ENCODE measurements around the gene MED31.
"Not testable (repeated sequence)": the region's sequence is repeated elsewhere in the genome, so short reads cannot be mapped to it uniquely, and the experiment has no call there.

The MED31 gene

DNA sequence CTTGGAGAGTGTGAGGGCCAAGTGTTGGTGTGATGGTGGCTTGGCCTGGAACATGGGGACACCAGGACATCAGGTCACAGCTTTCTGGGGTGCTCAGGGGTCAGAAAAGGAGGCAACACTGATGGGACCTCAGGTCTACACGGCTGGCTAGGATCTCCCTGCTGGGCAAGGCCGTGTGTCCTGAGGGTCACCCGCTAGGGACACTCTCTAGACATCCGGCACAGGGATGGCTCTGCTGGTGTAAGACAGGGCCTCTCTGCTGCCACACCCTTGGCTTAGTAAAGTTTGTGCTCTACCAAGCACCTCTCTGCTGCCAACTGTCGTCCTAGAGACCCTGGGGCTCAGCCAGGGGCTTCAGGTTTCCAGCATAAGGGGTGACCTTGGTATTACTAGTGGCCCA lies 45.5 kb upstream of the MED31 start:
- H3K4me3 ChIP-seq (ENCODE audit: insufficient read depth in 1 of 2, low read depth in 1 of 2, low read length in 2 of 2): no peak overlapping the region
- no peak overlapping the region for H2BK5ac ChIP-seq (ENCODE audit: low read depth, low read length, poor library complexity, severe bottlenecking)
- no peak for DNase-seq
- H3K4me1 ChIP-seq (ENCODE audit: control insufficient read depth, insufficient read depth, low read depth, low read length): no peaks in the 10 kb centered on the region
- H3K9me3 ChIP-seq (ENCODE audit: control insufficient read depth, low read length): no peaks in the 10 kb centered on the region
- no peak overlapping the region for H4K8ac ChIP-seq (ENCODE audit: low read length)
- H3K79me1 ChIP-seq (replicated peaks; ENCODE audit: low read length, poor library complexity, severe bottlenecking): no peaks in the 10 kb centered on the region
- no peak overlapping the region for H3K4ac ChIP-seq (ENCODE audit: low read depth in 1 of 2, low read length in 2 of 2)
- WGBS: 78% methylated on average over 5 of the region's 5 CpGs
- no peak overlapping the region for H2AK5ac ChIP-seq (ENCODE audit: low read length, severe bottlenecking)
- H3K18ac ChIP-seq (ENCODE audit: low read depth in 1 of 2, low read length in 2 of 2): no peak overlapping the region
- no peak overlapping the region for H3K27ac ChIP-seq (ENCODE audit: low read length, poor library complexity, severe bottlenecking)
- H3K9ac ChIP-seq (ENCODE audit: low read length): no peak overlapping the region
- H2AFZ ChIP-seq (ENCODE audit: low read depth, low read length): no peak overlapping the region
- H2BK15ac ChIP-seq (ENCODE audit: low read depth, poor library complexity, severe bottlenecking): no peak overlapping the region
- no peak overlapping the region for H4K91ac ChIP-seq (ENCODE audit: low read length)
- H3K36me3 ChIP-seq (ENCODE audit: control insufficient read depth in 1 of 2, insufficient read depth in 2 of 2, low read depth in 1 of 2, low read length in 2 of 2): no peaks in the 10 kb centered on the region
- H2BK120ac ChIP-seq (ENCODE audit: low read depth, low read length): no peak overlapping the region
- no peak overlapping the region for H3K23ac ChIP-seq (ENCODE audit: low read length in 2 of 2)
- no peak overlapping the region for H2BK12ac ChIP-seq (ENCODE audit: low read length in 2 of 2)
- no peak overlapping the region for H3K14ac ChIP-seq (ENCODE audit: low read length in 2 of 2)
- H3K27me3 ChIP-seq (ENCODE audit: control insufficient read depth in 1 of 2, insufficient read depth in 1 of 2, low read length in 2 of 2): peaks cover 4 to 47% of the 10 kb centered on the region in 2 experiments
- H3K4me2 ChIP-seq (ENCODE audit: low read length, poor library complexity, severe bottlenecking): no peak overlapping the region

DNA sequence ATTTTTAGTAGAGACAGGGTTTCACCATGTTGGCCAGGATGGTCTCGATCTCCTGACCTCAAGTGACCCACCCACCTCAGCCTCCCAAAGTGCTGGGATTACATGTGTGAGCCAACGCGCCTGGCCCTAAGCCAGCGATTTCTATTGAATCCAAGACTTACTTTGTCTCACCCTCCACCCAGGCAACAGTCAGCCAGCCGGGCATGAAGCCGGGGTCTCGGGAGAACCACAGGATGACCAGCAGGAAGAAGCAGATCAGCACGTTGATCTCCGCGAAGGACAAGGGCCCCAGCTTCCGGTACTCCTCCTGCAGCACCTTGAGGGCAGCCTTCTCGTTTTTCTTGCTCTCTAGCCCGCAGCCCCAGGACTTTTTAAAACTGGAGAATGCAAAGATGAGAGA lies 44.2 kb upstream of the MED31 start:
- H3K27me3 ChIP-seq (ENCODE audit: control insufficient read depth in 1 of 2, insufficient read depth in 1 of 2, low read length in 2 of 2): peaks cover 0 to 60% of the 10 kb centered on the region in 2 experiments
- H4K91ac ChIP-seq (ENCODE audit: low read length): no peak overlapping the region
- H3K4ac ChIP-seq (ENCODE audit: low read depth in 1 of 2, low read length in 2 of 2): no peak overlapping the region
- no peaks in the 10 kb centered on the region for H3K79me1 ChIP-seq (replicated peaks; ENCODE audit: low read length, poor library complexity, severe bottlenecking)
- H2BK5ac ChIP-seq (ENCODE audit: low read depth, low read length, poor library complexity, severe bottlenecking): no peak overlapping the region
- no peak overlapping the region for H3K23ac ChIP-seq (ENCODE audit: low read length in 2 of 2)
- no peak overlapping the region for H2BK15ac ChIP-seq (ENCODE audit: low read depth, poor library complexity, severe bottlenecking)
- no peak overlapping the region for H2BK12ac ChIP-seq (ENCODE audit: low read length in 2 of 2)
- H3K36me3 ChIP-seq (ENCODE audit: control insufficient read depth in 1 of 2, insufficient read depth in 2 of 2, low read depth in 1 of 2, low read length in 2 of 2): no peaks in the 10 kb centered on the region
- no peak overlapping the region for H2AFZ ChIP-seq (ENCODE audit: low read depth, low read length)
- no peak overlapping the region for H3K18ac ChIP-seq (ENCODE audit: low read depth in 1 of 2, low read length in 2 of 2)
- H3K4me2 ChIP-seq (ENCODE audit: low read length, poor library complexity, severe bottlenecking): no peak overlapping the region
- no peaks in the 10 kb centered on the region for H3K9me3 ChIP-seq (ENCODE audit: control insufficient read depth, low read length)
- no peak overlapping the region for H2BK120ac ChIP-seq (ENCODE audit: low read depth, low read length)
- no peak overlapping the region for H3K27ac ChIP-seq (ENCODE audit: low read length, poor library complexity, severe bottlenecking)
- H2AK5ac ChIP-seq (ENCODE audit: low read length, severe bottlenecking): no peak overlapping the region
- no peaks in the 10 kb centered on the region for H3K4me1 ChIP-seq (ENCODE audit: control insufficient read depth, insufficient read depth, low read depth, low read length)
- H3K4me3 ChIP-seq (ENCODE audit: insufficient read depth in 1 of 2, low read depth in 1 of 2, low read length in 2 of 2): no peak overlapping the region
- no peak for DNase-seq
- no peak overlapping the region for H4K8ac ChIP-seq (ENCODE audit: low read length)
- no peak overlapping the region for H3K14ac ChIP-seq (ENCODE audit: low read length in 2 of 2)
- WGBS: 77% methylated on average over 13 of the region's 13 CpGs
- H3K9ac ChIP-seq (ENCODE audit: low read length): no peak overlapping the region

GRCh38 chr17:6695051-6695450 lies 43.6 kb upstream of the MED31 start:
- Histone ChIP-seq H3K27me3 (ENCODE audit: control insufficient read depth in 1 of 2, insufficient read depth in 1 of 2, low read length in 2 of 2) (peaks cover 0 to 60% of the 10 kb centered on the region in 2 experiments), H3K9ac (ENCODE audit: low read length) (no peak overlapping the region), H3K23ac (ENCODE audit: low read length in 2 of 2) (no peak overlapping the region), H2BK12ac (ENCODE audit: low read length in 2 of 2) (no peak overlapping the region), H3K36me3 (ENCODE audit: control insufficient read depth in 1 of 2, insufficient read depth in 2 of 2, low read depth in 1 of 2, low read length in 2 of 2) (no peaks in the 10 kb centered on the region), H3K18ac (ENCODE audit: low read depth in 1 of 2, low read length in 2 of 2) (no peak overlapping the region), H3K4me1 (ENCODE audit: control insufficient read depth, insufficient read depth, low read depth, low read length) (no peaks in the 10 kb centered on the region), H2BK120ac (ENCODE audit: low read depth, low read length) (no peak overlapping the region), H3K4ac (ENCODE audit: low read depth in 1 of 2, low read length in 2 of 2) (no peak overlapping the region), H3K79me1 (replicated peaks; ENCODE audit: low read length, poor library complexity, severe bottlenecking) (no peaks in the 10 kb centered on the region), H3K4me2 (ENCODE audit: low read length, poor library complexity, severe bottlenecking) (no peak overlapping the region), H2BK15ac (ENCODE audit: low read depth, poor library complexity, severe bottlenecking) (no peak overlapping the region), H3K9me3 (ENCODE audit: control insufficient read depth, low read length) (no peaks in the 10 kb centered on the region), H4K8ac (ENCODE audit: low read length) (no peak overlapping the region), H3K14ac (ENCODE audit: low read length in 2 of 2) (no peak overlapping the region), H2AK5ac (ENCODE audit: low read length, severe bottlenecking) (no peak overlapping the region), H2BK5ac (ENCODE audit: low read depth, low read length, poor library complexity, severe bottlenecking) (no peak overlapping the region), H3K27ac (ENCODE audit: low read length, poor library complexity, severe bottlenecking) (no peak overlapping the region), H2AFZ (ENCODE audit: low read depth, low read length) (no peak overlapping the region), H3K4me3 (ENCODE audit: insufficient read depth in 1 of 2, low read depth in 1 of 2, low read length in 2 of 2) (no peak overlapping the region), H4K91ac (ENCODE audit: low read length) (no peak overlapping the region)
- WGBS: 82% methylated on average over 2 of the region's 2 CpGs
- no peak for DNase-seq

DNA sequence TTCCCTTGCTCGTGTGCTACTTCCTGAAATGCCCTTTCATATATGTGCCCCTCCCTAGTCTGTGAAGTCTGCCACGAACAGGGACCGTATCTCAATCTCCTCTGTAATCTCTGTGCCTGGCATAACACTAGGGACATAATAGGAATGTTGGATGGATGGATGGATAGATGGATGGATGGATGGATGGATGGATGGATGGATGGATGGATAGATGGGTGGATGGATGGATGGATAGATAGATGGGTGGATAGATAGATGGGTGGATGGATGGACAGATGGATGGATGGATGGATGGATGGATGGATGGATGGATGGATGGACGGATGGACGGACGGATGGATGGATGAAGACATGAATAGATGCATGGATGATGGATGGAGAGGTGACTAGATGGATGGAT lies 40.6 kb upstream of the MED31 start:
- not testable (repeated sequence) for H2BK5ac ChIP-seq (ENCODE audit: low read depth, low read length, poor library complexity, severe bottlenecking); H3K9me3 ChIP-seq (ENCODE audit: control insufficient read depth, low read length); H3K23ac ChIP-seq (ENCODE audit: low read length in 2 of 2); H2AFZ ChIP-seq (ENCODE audit: low read depth, low read length); H3K36me3 ChIP-seq (ENCODE audit: control insufficient read depth in 1 of 2, insufficient read depth in 2 of 2, low read depth in 1 of 2, low read length in 2 of 2); H3K4me3 ChIP-seq (ENCODE audit: insufficient read depth in 1 of 2, low read depth in 1 of 2, low read length in 2 of 2); H3K9ac ChIP-seq (ENCODE audit: low read length); H3K14ac ChIP-seq (ENCODE audit: low read length in 2 of 2); H3K4ac ChIP-seq (ENCODE audit: low read depth in 1 of 2, low read length in 2 of 2); H4K8ac ChIP-seq (ENCODE audit: low read length); H3K18ac ChIP-seq (ENCODE audit: low read depth in 1 of 2, low read length in 2 of 2); H3K79me1 ChIP-seq (replicated peaks; ENCODE audit: low read length, poor library complexity, severe bottlenecking); H2BK15ac ChIP-seq (ENCODE audit: low read depth, poor library complexity, severe bottlenecking); H4K91ac ChIP-seq (ENCODE audit: low read length); H2BK120ac ChIP-seq (ENCODE audit: low read depth, low read length); H2BK12ac ChIP-seq (ENCODE audit: low read length in 2 of 2); H3K27ac ChIP-seq (ENCODE audit: low read length, poor library complexity, severe bottlenecking); H3K4me2 ChIP-seq (ENCODE audit: low read length, poor library complexity, severe bottlenecking); H3K4me1 ChIP-seq (ENCODE audit: control insufficient read depth, insufficient read depth, low read depth, low read length); DNase-seq; H2AK5ac ChIP-seq (ENCODE audit: low read length, severe bottlenecking)
- WGBS: 72% methylated on average over 6 of the region's 6 CpGs
- H3K27me3 ChIP-seq (ENCODE audit: control insufficient read depth in 1 of 2, insufficient read depth in 1 of 2, low read length in 2 of 2): peaks cover 0 to 67% of the 10 kb centered on the region in 2 experiments
